Vagina (tissue), 2 donors: Measurements from ENCODE around the gene TIE1. TPM values are rescaled to one million over a fixed set of nuclear protein-coding genes. Genes with fewer than 3 reads are reported as not detected.

Experiments used
- DNase-seq, 2 donors: peaks; one replicate each; pipeline ENCODE4 v3.0.0-alpha.2; 2017; ENCODE audit errors: extremely low spot score in 2 of 2
- H3K27ac ChIP-seq: fragments of 200-600 bp; sonication (generic); one replicate; pipeline ENCODE4 v1.5.1; 2019
- H3K27me3 ChIP-seq: fragments of 200-600 bp; sonication (generic); one replicate; pipeline ENCODE4 v1.5.1; 2019
- H3K36me3 ChIP-seq, 2 donors: fragments of 200-600 bp; sonication (generic); one replicate each; pipeline ENCODE4 v1.5.1; 2017 to 2019
- H3K4me1 ChIP-seq: fragments of 200-600 bp; sonication (generic); one replicate; pipeline ENCODE4 v1.5.1; 2019
- H3K4me3 ChIP-seq, 2 donors: fragments of 200-600 bp; sonication (generic); 1 replicate in 1 of 2; 2 replicates in 1 of 2; pipeline ENCODE4 v1.5.1; 2016 to 2019
- H3K9me3 ChIP-seq: fragments of 200-600 bp; sonication (generic); one replicate; pipeline ENCODE4 v1.5.1; 2019
- CTCF ChIP-seq, 3 experiments: fragments of 450-650 bp in 2 of 3; fragments of 200-600 bp in 1 of 3; sonication (generic) in 1 of 3; IDR thresholded peaks; one replicate each; pipeline ENCODE4 v1.5.1; 2017 to 2019; ENCODE audit warnings: antibody characterized with exemption in 3 of 3, mild to moderate bottlenecking in 2 of 3, moderate library complexity in 2 of 3
- POLR2A ChIP-seq, 2 donors: fragments of 450-650 bp; IDR thresholded peaks; one replicate each; pipeline ENCODE4 v1.6.1; 2017; ENCODE audit warnings: antibody characterized with exemption in 2 of 2, mild to moderate bottlenecking in 2 of 2, moderate library complexity in 2 of 2
- POLR2AphosphoS5 ChIP-seq, 2 donors: sonication (generic); formaldehyde crosslinking; IDR thresholded peaks; one replicate each; pipeline ENCODE4 v1.9.0; 2017; ENCODE audit warnings: antibody characterized with exemption in 2 of 2, mild to moderate bottlenecking in 2 of 2, low read depth in 1 of 2; ENCODE audit not compliant: insufficient read depth in 1 of 2
- intact Hi-C: fragments of 100-400 bp; cut with DNase I; formaldehyde crosslinking; loops from one replicate; pipeline ENCODE4 v1.15.1; 2023
- total RNA-seq: library from RNA; depleted of rRNA; stranded (reverse); fragments of >200 nt; gene quantifications from one replicate; pipeline ENCODE4 v1.2.3, GENCODE V29; 2016

TIE1 gene
- total RNA-seq, 1 donor from 2014 or later: 36.1 TPM

GRCh38 chr1:43288058-43288784 lies 12.6 kb upstream of the TIE1 start:
- Histone ChIP-seq H3K9me3 (no peaks in the 10 kb centered on the region), H3K27me3 (no peaks in the 10 kb centered on the region), H3K36me3 (no peaks in the 10 kb centered on the region), H3K4me1 (no peaks in the 10 kb centered on the region), H3K4me3 (no peak overlapping the region), H3K27ac (no peak overlapping the region)
- intact Hi-C loops: no loop called here
- DNase-seq: no peak
- no peak for TF ChIP-seq POLR2A (IDR thresholded peaks at IDR 0.05)
- TF ChIP-seq CTCF (IDR thresholded peaks at IDR 0.05): no peak
- TF ChIP-seq POLR2AphosphoS5 (IDR thresholded peaks at IDR 0.05; ENCODE audit: insufficient read depth in 1 of 2, low read depth in 1 of 2): no peak

GRCh38 chr1:43288785-43289706 lies 11.7 kb upstream of the TIE1 start:
- no peak for DNase-seq
- Histone ChIP-seq H3K36me3 (no peaks in the 10 kb centered on the region), H3K4me1 (peaks cover 5% of the 10 kb centered on the region), H3K4me3 (no peak overlapping the region), H3K27ac (no peak overlapping the region), H3K27me3 (no peaks in the 10 kb centered on the region), H3K9me3 (no peaks in the 10 kb centered on the region)
- TF ChIP-seq CTCF (IDR thresholded peaks at IDR 0.05) (no peak), POLR2AphosphoS5 (IDR thresholded peaks at IDR 0.05; ENCODE audit: insufficient read depth in 1 of 2, low read depth in 1 of 2) (no peak), POLR2A (IDR thresholded peaks at IDR 0.05) (no peak)
- intact Hi-C loops: no loop called here

GRCh38 chr1:43292216-43292615 lies 8.6 kb upstream of the TIE1 start:
- Histone ChIP-seq H3K4me3 (no peak overlapping the region), H3K27ac (no peak overlapping the region), H3K9me3 (no peaks in the 10 kb centered on the region), H3K27me3 (no peaks in the 10 kb centered on the region), H3K4me1 (peaks cover 20% of the 10 kb centered on the region), H3K36me3 (no peaks in the 10 kb centered on the region)
- intact Hi-C loops: no loop called here
- TF ChIP-seq POLR2A (IDR thresholded peaks at IDR 0.05) (no peak), POLR2AphosphoS5 (IDR thresholded peaks at IDR 0.05; ENCODE audit: insufficient read depth in 1 of 2, low read depth in 1 of 2) (no peak), CTCF (IDR thresholded peaks at IDR 0.05) (no peak)
- DNase-seq: no peak

GRCh38 chr1:43292679-43293078 lies 8.1 kb upstream of the TIE1 start:
- Histone ChIP-seq H3K4me1 (peaks cover 20% of the 10 kb centered on the region), H3K27ac (no peak overlapping the region), H3K36me3 (no peaks in the 10 kb centered on the region), H3K27me3 (no peaks in the 10 kb centered on the region), H3K9me3 (no peaks in the 10 kb centered on the region), H3K4me3 (no peak overlapping the region)
- intact Hi-C loops: no loop called here
- TF ChIP-seq CTCF (IDR thresholded peaks at IDR 0.05): no peak
- TF ChIP-seq POLR2AphosphoS5 (IDR thresholded peaks at IDR 0.05; ENCODE audit: insufficient read depth in 1 of 2, low read depth in 1 of 2): no peak
- no peak for TF ChIP-seq POLR2A (IDR thresholded peaks at IDR 0.05)
- DNase-seq: no peak
